Measurements from ENCODE around the gene TRAF5.

DNA sequence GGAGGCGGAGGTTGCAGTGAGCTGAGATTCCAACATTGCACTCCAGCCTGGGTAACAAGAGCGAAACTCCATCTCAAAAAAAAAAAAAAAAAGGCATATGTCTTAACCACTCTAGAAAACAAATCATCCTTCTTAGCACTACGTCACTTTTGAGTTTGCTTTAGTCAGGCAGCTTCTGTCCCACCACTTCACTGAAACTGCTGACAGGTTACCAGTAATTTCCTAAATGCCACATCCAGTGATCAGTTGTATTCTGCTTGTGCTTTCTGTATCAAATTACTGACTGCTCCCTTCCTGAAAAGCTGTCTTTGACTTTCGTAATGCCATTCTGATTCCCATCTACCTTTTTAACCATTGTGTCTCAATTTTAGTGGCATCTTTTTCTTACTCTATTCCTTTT is 45.7 kb upstream of the TRAF5 start:
- TF ChIP-seq, protein P1, sequence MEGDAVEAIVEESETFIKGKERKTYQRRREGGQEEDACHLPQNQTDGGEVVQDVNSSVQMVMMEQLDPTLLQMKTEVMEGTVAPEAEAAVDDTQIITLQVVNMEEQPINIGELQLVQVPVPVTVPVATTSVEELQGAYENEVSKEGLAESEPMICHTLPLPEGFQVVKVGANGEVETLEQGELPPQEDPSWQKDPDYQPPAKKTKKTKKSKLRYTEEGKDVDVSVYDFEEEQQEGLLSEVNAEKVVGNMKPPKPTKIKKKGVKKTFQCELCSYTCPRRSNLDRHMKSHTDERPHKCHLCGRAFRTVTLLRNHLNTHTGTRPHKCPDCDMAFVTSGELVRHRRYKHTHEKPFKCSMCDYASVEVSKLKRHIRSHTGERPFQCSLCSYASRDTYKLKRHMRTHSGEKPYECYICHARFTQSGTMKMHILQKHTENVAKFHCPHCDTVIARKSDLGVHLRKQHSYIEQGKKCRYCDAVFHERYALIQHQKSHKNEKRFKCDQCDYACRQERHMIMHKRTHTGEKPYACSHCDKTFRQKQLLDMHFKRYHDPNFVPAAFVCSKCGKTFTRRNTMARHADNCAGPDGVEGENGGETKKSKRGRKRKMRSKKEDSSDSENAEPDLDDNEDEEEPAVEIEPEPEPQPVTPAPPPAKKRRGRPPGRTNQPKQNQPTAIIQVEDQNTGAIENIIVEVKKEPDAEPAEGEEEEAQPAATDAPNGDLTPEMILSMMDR (IDR thresholded peaks at IDR 0.05; ENCODE audit: insufficient read depth, low read length, poor library complexity, severe bottlenecking) = no peak
- no peak for TF ChIP-seq EZH2phosphoT487 (conservative IDR thresholded peaks at IDR 0.05; ENCODE audit: low read length)
